ENCODE data around the gene PLCL2.

Gene PLCL2

DNA sequence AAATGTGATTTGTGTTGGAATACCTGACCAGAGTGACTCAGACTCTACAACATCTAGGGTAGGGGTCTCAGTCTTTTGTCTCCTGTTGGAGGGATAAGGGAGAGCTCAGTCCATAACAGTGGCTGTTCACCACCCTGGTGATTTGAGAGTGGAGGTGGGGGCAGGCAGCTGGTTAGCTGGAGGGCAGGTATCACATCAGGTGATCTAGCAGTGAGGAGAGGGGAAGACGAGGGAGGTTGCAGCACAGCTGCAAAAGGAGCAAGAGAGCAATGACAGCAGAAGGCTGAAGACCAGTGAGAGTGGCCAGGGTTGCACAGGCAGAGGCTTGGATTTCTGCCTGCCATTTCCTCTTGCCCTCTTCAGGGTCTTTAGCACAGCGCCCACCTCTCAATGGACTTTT lies 38.4 kb downstream of the PLCL2 start:
- no peak overlapping the region for H3K4me3 ChIP-seq (replicated peaks; ENCODE audit: low read depth, low read length)
- TF ChIP-seq, protein P1, sequence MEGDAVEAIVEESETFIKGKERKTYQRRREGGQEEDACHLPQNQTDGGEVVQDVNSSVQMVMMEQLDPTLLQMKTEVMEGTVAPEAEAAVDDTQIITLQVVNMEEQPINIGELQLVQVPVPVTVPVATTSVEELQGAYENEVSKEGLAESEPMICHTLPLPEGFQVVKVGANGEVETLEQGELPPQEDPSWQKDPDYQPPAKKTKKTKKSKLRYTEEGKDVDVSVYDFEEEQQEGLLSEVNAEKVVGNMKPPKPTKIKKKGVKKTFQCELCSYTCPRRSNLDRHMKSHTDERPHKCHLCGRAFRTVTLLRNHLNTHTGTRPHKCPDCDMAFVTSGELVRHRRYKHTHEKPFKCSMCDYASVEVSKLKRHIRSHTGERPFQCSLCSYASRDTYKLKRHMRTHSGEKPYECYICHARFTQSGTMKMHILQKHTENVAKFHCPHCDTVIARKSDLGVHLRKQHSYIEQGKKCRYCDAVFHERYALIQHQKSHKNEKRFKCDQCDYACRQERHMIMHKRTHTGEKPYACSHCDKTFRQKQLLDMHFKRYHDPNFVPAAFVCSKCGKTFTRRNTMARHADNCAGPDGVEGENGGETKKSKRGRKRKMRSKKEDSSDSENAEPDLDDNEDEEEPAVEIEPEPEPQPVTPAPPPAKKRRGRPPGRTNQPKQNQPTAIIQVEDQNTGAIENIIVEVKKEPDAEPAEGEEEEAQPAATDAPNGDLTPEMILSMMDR (IDR thresholded peaks at IDR 0.05; ENCODE audit: low read depth, low read length, missing control alignments), result no peak
- no peak for DNase-seq (ENCODE audit: extremely low read depth, low read depth)

DNA sequence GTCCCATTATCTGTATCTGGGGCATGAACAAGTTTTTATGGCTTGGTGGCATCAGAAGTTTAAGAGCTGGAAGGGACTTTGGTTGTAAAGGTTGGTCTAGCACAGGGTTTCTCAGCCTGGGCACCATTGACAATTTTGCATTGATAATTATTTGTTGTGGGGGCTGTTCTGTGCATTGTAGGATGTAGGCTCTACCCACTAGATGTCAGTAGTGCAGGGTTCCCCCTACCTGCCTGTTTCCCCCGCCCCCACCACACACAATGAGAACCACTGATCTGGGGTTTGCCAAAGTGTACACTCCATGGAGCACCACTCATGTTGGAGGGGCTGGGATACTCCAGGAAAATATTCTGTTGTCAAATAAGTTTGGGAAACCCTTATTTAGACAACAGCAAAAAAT lies 42.7 kb downstream of the PLCL2 start:
- no peak overlapping the region for H3K4me3 ChIP-seq (replicated peaks; ENCODE audit: low read depth, low read length)
- TF ChIP-seq, protein P1 (IDR thresholded peaks at IDR 0.05; ENCODE audit: low read depth, low read length, missing control alignments), result no peak
- DNase-seq (ENCODE audit: extremely low read depth, low read depth), result no peak

DNA sequence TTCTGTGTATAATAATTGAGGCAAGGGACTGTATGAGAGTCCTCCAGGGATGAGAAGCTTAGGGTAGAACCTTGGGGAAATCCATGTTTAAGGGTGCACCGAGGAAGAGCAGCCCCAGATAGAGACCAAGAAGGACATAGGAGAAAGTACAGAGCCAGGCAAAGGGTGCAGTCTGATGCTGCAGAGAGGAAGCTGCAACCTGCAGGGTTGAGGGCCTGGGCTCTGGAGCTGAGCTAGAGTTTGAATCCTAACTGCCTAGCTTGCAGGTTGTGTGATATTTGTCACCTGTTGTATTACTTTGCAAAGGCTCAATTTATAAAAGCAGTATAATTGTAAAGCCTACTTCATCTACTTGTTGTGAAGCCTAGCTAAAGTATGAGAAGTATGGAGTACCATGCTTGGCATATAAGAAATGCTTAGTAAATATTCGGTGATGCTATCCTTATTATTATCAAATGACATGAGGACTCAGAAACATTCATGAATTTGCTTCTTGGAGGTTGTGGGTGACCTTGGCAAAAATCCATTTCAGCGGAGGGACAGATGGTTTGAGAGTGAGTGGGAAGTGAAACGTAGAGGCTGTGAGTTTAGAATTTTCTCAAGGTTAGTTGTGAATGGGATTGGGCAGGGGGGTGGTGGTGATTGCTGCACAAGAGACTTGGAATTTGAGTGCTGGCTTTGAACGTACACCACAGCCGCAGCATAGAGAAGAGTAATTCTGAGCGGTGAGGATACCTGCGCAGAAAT lies 43.8 kb downstream of the PLCL2 start:
- TF ChIP-seq, protein P1 (IDR thresholded peaks at IDR 0.05; ENCODE audit: low read depth, low read length, missing control alignments), result no peak
- no peak for DNase-seq (ENCODE audit: extremely low read depth, low read depth)
- no peak overlapping the region for H3K4me3 ChIP-seq (replicated peaks; ENCODE audit: low read depth, low read length)

DNA sequence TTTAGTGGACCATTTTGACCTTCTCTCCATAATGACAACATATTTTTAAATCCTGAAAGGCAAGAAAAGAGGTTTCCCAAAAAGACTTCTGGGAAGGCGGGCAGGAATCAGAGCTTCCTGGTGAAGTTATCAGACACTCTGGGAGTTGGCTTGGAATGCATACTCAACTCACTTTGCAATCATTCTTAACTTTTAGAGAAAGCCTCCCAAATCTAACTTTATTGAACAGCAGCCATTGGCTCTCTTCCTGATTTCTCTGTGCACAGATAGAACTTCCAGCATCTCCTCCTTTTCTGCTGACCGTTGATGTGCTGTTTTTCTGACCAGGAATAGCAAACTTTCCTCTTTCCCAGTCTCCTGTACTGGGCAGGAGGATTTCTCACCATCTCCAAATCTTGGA lies 44.6 kb downstream of the PLCL2 start:
- DNase-seq (ENCODE audit: extremely low read depth, low read depth), result no peak
- H3K4me3 ChIP-seq (replicated peaks; ENCODE audit: low read depth, low read length), result no peak overlapping the region
- TF ChIP-seq, protein P1 (IDR thresholded peaks at IDR 0.05; ENCODE audit: low read depth, low read length, missing control alignments), result no peak

DNA sequence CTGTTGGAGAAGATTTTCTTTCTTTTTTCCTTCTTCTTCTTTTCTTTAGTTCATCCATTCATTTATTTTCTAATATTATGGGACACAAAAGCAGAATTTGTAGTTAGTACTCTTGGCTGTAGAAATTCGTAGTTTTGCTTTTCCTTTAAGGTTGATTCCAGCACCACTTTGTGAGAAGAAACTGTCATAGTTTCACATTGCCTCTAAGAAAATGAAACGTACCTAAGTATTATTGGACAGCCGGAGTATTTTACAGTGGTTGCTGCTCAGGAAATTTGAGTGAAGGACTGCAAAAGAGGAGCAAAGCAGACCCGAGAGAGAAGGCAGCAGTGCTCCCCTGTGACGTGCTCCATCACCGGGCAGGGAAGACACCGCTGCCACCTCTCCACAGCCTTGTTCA lies 48.1 kb downstream of the PLCL2 start:
- TF ChIP-seq, protein P1 (IDR thresholded peaks at IDR 0.05; ENCODE audit: low read depth, low read length, missing control alignments), result no peak
- no peak overlapping the region for H3K4me3 ChIP-seq (replicated peaks; ENCODE audit: low read depth, low read length)
- DNase-seq (ENCODE audit: extremely low read depth, low read depth), result no peak

DNA sequence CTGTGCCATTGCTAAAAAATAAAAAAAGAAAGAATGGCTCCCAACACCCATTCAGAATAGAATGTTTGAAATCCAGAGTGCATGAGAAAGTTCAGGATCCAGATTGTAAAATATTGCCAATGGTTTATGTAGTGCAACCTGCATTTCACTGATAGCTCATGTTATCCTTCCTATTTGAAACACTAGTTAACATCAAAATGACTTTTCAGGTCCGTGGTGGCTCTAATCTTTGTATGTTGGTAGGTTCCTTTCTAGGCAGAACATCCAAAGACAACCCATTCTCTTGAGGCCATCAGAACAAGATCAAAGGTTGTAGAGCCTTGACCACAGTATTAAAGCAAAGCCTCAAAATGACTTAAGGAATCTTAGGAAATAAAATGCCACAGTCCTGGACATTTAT lies 51.0 kb downstream of the PLCL2 start:
- TF ChIP-seq, protein P1 (IDR thresholded peaks at IDR 0.05; ENCODE audit: low read depth, low read length, missing control alignments), result no peak
- no peak for DNase-seq (ENCODE audit: extremely low read depth, low read depth)
- no peak overlapping the region for H3K4me3 ChIP-seq (replicated peaks; ENCODE audit: low read depth, low read length)

DNA sequence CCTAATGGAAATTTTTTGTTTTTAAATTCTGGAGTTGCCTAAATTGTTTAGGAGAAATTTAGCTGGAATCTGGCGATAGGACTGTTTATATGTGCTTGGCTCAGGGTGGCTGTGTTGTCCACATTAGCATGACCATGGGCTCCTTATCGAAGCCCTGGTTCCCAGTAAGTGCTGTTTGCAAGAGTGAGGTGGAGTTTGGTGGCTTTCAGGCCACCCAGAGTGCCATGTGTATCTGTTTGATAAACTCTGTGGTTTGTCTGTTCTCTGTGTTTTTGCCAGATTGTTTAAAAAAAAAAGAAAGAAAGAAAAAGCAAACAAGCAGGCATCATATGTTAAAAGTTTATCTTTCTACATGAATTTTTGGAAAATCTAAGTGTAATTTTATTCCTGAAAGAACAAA lies 51.5 kb downstream of the PLCL2 start:
- no peak overlapping the region for H3K4me3 ChIP-seq (replicated peaks; ENCODE audit: low read depth, low read length)
- DNase-seq (ENCODE audit: extremely low read depth, low read depth), result no peak

More for the DNA sequence above, 51.5 kb downstream of the PLCL2 start:
- TF ChIP-seq, protein P1 (IDR thresholded peaks at IDR 0.05; ENCODE audit: low read depth, low read length, missing control alignments), result no peak

Data from HFF-Myc (cell line).